Activated T-cell treated with anti-CD3 and anti-CD28 coated beads for 1 hour (primary cell): ENCODE measurements around the gene WDR18.
"Not testable (repeated sequence)": the region's sequence is repeated elsewhere in the genome, so short reads cannot be mapped to it uniquely, and the experiment has no call there.

Source experiments
- DNase-seq: peaks from one replicate; pipeline ENCODE4 v3.0.0-alpha.2; 2020; ENCODE audit warnings: low read depth

The WDR18 gene

DNA sequence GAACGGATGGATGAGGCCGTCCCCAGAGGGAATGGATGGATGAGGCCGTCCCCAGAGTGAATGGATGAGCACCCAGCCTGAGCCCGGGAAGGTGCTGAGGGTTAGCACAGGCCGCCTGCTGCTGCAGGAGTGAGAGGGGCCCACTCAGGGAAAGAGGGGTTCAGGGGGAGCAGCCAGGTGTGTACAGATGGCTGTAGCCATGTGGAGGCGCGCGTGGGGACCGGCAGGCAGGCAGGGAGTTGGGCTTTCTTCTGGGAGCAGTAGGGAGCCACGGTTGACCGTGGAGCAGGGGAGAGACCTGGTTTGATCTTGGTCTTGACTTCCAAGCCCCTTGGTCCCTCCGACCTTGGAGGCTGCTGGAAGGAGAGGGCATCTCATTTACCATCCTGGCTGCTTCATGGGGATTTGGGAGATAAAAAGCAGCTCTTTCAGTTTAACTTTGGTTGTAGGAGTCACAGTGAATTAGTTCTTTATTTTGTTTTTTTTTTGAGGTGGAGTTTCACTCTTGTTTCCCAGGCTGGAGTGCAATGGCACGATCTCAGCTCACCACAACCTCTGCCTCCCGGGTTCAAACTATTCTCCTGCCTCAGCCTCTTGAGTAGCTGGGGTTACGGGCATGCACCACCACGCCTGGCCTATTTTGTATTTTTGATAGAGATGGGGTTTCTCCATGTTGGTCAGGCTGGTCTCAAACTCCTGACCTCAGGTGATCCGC lies 33.6 kb upstream of the WDR18 start:
- DNase-seq: no peak

DNA sequence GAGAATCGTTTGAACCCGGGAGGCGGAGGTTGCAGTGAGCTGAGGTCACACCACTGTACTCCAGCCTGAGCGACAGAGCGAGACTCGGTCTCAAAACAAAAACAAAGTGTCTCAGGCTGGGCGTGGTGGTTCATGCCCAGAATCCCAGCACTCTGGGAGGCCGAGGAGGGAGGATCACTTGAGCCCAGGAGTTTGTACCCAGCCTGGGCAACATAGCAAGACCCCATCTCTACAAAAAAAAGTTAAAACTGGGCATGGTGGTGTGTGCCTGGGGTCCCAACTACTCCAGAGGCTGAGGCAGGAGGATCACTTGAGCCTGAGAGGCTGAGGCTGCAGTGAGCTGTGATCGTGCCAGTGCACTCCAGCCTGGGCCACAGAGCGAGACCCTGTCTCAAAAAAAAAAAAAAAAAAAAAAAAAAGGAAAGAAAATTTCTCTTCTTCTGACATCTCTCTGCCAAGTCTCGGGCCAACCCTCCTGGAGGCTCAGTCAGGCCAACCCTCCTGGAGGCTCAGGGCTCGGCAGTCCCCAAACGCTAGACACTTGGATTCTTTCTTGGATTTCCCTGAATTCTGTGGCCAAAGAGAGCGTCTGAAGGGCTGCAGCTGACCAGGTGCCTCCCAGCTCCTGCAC lies 32.0 kb upstream of the WDR18 start:
- no peak for DNase-seq

DNA sequence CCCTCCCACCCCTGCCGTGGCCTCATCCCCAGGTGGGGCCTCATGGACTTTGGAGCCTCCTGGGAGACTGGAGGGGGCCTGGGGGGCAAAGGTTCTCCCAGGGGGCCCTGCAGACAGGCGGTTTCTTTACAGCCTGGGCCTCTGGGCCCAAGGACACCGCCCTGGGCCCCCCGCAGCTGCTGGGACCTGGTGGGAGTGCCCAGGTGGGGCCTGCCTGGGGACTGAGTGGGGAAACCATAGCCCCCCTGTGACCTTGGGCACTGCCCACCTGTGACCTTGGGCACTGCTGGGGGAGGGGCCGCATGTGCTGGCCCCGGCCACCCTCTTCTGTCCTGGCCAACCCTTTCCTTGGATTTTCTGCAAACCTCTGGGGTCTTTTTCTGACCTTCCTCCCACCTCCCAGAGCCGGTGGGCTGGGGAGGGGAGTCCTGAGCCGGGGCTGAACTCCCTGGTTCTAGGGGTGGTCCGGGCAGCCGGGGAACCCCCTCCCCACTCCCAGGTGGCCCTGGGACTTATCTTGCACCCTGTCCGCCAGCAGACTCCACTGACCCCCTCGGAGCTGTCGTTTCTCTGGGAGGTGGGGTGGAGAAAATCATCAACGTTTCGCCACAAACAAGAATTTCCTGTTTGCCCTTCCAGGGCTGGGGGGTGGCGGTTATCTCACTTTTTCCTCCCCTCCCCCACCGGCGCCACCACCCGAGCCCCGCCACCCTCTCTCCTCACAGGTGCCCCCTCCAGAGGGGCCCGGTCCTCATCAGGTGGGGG lies 31.3 kb upstream of the WDR18 start:
- no peak for DNase-seq

DNA sequence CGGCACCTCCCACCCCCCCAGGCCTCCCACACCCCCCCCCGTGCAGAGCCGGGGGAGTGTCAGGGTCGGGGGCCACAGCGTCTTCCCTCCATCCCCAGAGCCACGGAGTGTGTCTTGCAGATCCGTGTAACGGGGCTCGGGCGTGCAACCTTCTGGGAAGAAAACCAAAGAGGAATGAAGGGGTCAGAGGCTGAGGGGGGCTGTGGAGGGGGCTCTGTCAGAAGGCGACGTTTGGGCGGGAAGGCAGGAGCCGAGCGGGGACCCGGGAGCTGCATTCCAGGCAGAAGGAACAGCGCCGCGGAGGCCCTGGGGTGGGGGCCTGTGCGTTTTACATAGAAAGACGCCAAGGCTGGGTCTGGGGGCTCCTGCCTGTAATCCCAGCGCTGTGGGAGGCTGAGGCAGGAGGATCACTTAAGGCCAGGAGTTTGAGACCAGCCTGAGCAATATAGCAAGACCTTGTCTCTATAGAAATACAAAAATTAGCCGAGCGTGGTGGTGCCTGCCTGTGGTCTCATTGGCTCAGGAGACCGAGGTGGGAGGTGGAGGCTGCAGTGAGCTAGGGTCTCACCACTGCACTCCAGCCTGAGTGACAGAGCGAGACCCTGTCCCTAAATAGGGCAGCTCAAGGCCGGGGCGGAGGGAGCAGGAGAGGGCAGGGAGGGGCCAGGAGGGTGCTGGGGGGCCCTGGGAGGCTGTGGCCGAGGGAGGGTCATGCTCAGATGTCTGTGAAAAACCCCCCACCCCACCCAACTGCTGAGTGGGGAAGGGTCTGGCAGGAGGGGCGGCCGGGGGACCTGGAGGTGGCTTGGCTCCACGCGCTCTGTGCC lies 30.5 kb upstream of the WDR18 start:
- no peak for DNase-seq

DNA sequence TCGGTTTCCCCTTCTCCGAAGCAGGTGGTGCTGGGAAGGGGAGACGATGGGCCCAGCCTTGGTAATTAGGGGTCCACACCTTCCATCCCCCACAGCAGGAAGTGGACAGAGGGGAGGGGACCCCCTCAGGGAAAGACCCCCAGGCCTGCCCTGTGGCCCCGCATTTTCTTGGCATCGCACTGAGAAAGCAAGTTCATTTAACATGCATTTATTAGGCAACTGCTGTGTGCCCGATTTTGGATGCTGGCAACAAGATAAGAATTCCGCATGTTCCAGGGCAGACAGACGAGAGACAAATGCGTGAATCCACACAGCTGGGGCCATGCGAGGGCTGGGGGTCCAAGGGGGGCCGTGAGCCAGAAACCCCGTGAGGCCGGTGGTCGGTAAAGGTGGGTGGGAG lies 29.9 kb upstream of the WDR18 start:
- DNase-seq: no peak

DNA sequence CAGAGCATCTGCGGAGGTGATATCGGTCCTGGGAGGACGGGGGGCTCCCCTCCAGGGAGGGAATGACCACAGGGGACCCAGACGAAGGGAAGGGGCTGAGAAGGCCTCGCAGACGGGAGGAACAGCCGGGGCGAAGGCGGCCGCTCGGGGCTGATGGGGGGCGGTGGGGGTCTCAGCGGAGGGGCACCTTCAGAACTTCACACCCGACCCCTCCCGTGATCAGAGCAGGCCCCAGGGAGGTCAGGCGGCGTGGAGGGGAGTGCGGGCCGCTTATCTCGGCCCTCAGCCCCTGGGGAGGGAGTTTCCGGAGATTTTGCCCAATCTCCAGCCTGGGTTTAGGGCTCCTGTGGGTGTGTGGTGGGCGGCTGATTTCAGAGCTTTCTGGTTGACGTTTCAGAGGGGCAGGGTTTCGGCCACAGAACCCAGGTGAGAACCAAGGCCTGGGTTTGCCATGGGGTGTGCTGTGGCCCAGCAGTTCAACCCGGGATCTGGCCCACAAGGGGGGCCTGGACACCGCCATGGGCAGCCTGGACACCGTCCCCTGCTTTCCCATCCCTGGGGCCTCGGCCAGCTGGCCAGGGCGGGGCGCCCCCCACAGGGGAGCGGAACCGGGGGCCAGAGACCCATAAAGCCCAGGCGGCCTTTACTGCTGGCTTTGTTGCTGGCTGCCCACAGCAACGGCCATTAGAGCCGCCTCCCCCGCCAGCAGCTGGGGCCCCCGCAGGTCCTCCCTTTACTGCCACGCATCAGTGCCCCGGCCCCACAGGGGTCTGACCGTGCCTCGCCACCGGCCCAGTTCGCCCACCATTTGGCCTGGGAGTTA lies 29.3 kb upstream of the WDR18 start:
- no peak for DNase-seq

DNA sequence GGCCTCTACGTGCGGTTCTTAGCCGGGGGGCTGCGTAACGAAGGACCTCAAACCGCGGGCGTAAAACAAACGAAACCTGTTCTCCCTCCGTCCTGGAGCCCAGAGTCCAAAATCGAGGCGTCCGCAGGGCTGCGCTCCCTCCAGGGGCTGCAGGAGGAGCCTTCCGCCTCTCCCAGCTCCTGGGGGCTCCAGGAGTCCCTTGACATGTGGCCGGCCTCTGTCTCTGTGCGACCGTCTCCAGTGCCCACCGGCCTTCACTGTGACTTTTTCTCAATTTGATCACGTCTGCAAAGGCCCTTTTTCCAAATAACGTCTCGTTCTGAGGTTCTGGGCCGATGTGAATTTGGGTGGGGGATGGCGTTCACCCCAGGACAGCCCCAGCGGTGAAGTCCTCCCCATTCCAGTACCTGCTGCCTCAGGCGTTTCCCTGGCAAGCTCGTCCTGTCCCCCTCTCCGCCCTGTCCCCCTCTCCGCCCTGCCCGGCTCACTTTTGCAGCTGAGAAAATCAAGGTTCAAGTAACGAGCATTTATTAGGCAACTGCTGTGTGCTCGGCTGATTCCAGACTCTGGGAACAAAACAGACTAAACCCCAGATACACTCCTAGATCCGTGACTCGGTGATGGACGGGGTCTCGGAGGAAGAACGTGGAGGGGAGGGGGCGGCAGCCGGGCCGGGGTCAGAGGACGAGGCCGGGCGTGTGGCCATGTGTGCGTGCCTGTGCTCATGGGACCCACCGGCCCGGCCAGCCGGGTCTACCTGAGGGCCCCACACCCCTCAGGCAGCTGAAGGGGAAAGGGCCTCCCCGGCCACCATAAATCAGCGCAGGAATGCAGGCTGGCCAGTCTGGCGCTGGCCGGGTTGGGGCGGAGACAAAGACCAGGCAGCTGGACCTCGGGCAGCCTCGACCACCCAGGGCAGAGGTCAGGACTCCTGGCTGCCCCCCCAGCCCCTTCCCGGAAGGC lies 28.1 kb upstream of the WDR18 start:
- no peak for DNase-seq

DNA sequence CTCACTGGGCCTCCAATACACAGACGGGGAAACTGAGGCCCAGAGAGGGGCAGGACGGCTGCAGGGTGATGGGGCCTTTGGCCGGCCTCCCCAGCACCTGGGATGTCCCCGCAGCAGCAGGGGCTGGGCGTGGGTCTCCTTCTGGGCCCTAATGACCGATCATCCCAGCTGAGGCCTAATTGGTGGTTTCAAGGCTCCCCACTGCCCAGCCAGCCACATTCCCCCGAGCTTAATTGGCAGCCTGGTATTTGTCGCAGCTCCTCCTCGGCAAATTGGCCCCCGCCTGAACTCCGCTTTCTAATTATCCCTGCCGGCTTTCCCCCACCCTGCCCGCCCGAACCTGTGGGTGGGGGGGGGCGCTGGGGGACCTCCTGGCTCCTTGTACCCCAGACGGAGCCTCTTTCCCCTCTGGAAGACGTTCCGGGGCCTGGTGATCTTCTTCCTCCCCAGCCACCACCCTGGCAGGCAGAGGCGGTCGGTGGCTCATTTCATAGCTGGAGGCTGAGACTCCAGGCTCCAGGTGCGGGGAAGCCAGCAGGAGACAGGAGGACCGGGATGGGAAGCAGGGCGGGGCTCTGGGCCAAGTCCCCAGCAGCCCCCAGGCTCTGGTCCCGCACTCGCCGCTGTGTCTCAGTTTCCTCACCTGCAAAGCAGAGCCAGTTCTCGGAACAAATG lies 27.2 kb upstream of the WDR18 start:
- DNase-seq: no peak

DNA sequence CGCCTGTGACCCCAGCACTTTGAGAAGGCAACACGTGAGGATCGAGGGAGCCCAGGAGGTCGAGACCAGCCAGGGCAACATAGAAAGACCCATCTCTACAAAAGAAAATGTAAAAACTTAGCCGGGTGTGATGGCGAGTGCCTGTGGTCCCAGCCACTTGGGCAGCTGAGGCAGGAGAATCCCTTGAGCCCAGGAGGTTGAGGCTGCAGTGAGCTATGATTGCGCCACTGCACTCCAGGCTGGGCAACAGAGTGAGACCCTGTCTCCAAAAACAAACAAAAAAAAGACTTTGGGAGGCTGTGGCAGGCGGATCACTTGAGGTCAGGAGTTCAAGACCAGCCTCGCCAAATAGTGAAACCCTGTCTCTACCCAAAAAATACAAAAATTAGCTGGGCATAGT lies 26.6 kb upstream of the WDR18 start:
- DNase-seq: not testable (repeated sequence)

DNA sequence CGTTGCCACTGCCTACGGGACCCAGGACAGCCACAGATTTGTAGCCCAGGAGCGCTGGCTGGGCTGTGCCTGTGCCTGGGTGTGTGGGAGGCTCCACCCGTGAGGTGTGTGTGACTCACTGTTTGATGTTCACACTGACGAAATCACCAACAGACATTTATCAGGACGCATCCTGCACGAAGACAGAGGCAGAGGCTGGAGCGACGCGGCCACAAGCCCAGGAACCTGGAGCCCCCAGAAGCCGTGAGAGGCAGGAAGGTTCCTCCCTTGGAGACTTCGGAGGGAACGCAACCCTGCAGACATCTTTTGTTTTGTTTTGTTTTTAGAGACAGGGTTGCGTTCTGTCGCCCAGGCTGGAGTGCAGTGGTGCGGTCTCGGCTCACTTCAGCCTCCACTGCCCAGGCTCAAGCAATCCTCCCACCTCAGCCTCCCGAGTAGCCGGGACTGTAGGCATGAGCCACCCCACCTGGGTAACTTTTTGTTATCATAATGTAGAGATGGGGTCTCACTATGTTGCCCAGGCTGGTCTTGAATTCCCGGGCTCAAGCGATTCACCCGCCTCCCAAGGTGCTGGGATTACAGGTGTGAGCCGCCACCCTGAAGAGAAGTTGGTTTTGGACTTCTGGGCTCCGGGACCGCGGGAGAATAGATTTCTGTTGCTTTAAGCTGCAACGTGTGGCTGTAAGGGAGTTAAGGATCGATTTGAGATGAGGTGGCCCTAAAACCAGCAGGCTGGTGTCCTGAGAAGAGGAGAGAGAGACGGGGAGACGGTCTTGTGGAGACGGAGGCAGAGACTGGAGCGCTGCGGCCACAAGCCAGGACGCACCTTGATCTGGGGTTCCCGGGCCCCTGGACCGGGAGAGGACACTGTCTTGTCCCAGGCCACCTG lies 24.9 kb upstream of the WDR18 start:
- DNase-seq: no peak

DNA sequence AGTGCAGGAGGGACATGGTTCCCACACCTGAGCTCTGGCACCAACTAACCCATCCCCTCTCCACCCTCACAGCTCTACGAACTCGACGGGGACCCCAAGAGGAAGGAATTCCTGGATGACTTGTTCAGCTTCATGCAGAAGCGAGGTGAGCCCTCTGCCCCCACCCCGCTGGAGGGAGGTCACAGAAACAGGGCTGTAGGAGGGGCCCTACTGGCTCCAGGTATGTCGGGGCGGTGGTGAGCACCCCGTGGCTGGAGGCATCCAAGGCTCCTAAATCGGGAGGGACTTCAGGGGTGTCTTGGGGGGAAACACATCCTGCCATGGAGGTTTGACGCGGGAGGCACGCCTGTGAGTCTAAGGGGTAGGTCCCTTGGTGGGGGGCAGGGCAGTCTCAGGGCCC lies 24.1 kb upstream of the WDR18 start:
- DNase-seq: no peak

DNA sequence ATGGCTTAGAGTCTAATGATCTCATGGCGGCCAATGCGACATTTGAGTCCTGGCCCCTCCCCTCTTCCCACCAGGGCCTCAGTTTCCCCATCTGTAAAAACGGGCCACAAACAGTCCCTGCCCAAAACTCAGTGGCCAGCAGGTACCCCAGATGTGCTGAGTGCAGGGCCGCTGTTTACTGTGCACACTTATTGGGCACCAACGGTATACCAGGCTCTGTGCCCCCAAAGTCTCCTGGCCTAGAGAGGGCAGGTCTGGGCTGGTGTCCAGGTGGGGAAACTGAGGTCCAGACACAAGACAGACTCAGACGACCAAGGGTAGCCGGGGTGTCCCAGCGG lies 23.6 kb upstream of the WDR18 start:
- DNase-seq: no peak

DNA sequence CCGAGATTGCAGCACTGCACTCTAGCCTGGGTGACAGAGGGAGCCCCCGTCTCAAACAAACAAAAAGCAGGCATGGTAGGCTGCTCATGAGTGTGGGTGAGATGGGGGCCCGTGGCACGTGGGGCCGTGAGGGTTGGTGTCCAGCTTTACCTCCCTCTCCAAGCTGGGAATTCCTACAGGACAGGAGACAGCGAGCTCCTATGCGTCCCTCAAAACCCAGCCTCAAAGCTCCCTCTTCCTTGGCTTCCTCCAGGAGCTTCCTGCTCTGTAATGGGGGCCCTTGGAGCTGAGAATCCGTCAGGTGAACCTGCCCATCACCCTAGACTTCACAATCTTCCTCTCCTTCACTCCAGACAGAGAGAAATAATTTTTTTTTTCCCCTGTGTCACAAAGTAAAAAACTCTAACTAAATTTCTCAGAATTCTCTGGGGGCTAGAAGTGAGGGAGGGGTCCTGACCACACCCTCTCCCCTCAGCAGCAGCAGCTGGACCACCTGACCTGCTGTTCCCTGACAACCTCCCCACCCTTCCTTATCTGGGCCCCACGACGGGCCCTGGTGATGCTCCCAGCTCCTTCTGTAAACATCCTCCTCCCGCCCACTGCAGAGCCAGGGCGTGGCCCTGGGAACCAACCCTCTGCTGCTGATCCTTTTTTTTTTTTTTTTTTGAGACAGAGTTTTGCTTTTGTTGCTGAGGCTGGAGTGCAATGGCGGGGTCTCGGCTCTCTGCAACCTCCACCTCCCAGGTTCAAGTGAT lies 22.1 kb upstream of the WDR18 start:
- no peak for DNase-seq

DNA sequence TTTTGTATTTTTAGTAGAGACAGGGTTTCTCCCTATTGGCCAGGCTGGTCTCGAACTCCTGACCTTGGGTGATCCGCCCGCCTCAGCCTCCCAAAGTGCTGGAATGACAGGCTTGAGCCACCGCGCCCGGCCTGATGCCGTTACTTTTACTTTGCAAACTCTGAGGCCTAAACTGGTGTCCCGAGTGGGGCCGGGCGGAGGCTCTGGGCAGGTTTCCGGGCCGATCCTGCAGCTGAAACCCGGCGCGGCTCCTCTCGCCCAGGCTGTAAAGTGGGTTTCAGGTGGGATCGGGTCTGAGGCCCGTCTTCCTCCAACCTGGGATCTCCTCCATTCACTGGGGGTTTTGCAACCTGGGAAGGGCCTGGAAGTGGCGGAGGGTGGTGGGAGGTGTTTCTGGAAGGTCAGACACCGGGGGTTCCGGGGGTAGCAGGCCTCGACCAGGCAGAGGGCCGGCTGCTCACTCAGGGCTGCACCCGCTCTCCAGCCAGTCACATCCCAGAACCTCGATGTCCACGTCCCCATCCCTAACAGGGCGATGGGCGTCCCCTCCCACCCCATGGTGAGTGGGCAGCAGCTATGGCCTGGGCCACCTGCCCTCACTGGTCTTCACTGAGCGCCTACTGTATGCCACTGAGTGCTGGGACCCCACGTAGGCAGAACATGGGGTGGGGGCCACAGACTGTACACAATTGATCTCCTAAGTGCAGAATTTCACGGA lies 21.3 kb upstream of the WDR18 start:
- DNase-seq: no peak

DNA sequence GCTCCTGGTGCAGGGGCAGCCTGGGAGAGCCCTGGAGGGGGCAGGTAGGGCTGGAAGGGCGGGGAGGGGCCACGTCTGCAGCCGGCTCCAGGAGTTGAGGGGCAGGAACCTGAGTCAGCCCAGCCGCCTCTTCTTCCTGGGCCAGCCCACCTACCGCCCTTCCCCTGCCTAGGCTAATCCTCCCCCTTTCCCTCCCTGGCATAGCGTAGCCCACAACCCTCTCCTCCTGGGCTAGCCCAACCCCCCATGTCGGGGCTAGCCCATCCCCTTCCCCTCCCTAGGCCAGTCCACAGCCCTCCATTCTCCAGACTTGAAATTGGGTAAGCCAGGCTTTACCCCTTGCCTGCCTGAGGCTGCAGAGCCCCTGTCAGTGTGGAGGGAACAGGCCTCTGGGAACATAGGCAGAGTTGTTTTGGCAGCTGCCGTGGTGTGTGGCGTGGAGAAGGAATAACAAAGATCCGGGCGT lies 20.6 kb upstream of the WDR18 start:
- DNase-seq: no peak

DNA sequence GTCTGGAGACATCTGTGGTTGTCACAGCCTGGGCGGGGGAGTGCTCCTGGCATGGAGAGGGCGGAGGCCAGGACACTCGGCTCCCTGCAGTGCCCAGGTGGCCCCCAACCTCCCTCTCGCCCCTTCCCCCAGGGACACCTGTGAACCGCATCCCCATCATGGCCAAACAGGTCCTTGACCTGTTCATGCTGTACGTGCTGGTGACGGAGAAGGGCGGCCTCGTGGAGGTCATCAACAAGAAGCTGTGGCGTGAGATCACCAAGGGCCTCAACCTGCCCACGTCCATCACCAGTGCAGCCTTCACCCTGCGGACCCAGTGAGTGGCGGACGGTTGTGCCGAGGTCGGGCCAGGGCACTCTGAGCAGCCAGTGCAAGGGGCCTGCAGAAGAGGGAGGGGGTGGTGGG lies 20.0 kb upstream of the WDR18 start:
- no peak for DNase-seq
